PC-3 (cell line): ENCODE data around the gene PSMF1. TPM values are rescaled to one million over a fixed set of nuclear protein-coding genes. Genes with fewer than 3 reads are reported as not detected.

Source experiments
- ATAC-seq: fragments of 200-7000 bp; cut with Tn5 transposase; 2 replicates; pipeline ENCODE4 v1.9.1; 2020; ENCODE audit warnings: mild to moderate bottlenecking, moderate library complexity
- BruUV-seq: library from RNA; stranded (reverse); fragments of 400-500 nt; replicated peaks from 2 replicates; lab custom pipeline; 2021; lab: Mats Ljungman, UMichigan
- CTCF ChIA-PET: fragments of 300-600 bp; sonication (Branson Sonifier 250); formaldehyde crosslinking; loops from one replicate; lab custom pipeline; 2022; ENCODE audit warnings: antibody characterized with exemption; lab: Charles Lee
- POLR2A ChIA-PET: fragments of 300-600 bp; sonication (Branson Sonifier 250); formaldehyde crosslinking; loops from one replicate; lab custom pipeline; 2022; ENCODE audit warnings: antibody characterized with exemption; ENCODE audit not compliant: unreplicated experiment; lab: Charles Lee
- DNase-seq: peaks from one replicate; pipeline ENCODE4 v3.0.0-alpha.2; 2015
- H2AFZ ChIP-seq: fragments of 300-600 bp; sonication (generic); 2 replicates; pipeline ENCODE4 v1.6.0; 2016; ENCODE audit warnings: antibody characterized with exemption, low read length
- H3F3A ChIP-seq: fragments of 300-600 bp; sonication (generic); one replicate; pipeline ENCODE4 v1.6.0; 2017; ENCODE audit warnings: antibody characterized with exemption, low read length, control low read depth, mild to moderate bottlenecking; ENCODE audit not compliant: unreplicated experiment
- H3K27ac ChIP-seq: fragments of 300-600 bp; sonication (generic); 2 replicates; pipeline ENCODE4 v1.5.1; 2016; ENCODE audit warnings: mild to moderate bottlenecking, low read length
- H3K27me3 ChIP-seq: fragments of 300-600 bp; sonication (generic); 2 replicates; pipeline ENCODE4 v1.6.1; 2016; ENCODE audit warnings: low read length, mixed read lengths
- H3K36me3 ChIP-seq: fragments of 300-600 bp; sonication (generic); 2 replicates; pipeline ENCODE4 v1.6.1; 2016; ENCODE audit warnings: low read depth, mixed run types, low read length, mixed read lengths
- H3K4me1 ChIP-seq: fragments of 300-600 bp; sonication (generic); 2 replicates; pipeline ENCODE4 v1.5.1; 2016; ENCODE audit warnings: low read length; ENCODE audit not compliant: insufficient read depth
- H3K4me2 ChIP-seq: fragments of 300-600 bp; sonication (generic); 2 replicates; pipeline ENCODE4 v1.6.0; 2016; ENCODE audit warnings: low read length
- H3K4me3 ChIP-seq: fragments of 300-600 bp; sonication (generic); 2 replicates; pipeline ENCODE4 v1.5.1; 2016; ENCODE audit warnings: mild to moderate bottlenecking, low read length, mixed read lengths
- H3K79me2 ChIP-seq: fragments of 300-600 bp; sonication (generic); 2 replicates; pipeline ENCODE4 v1.6.1; 2017; ENCODE audit warnings: low read length, mixed read lengths
- H3K9ac ChIP-seq: fragments of 300-600 bp; sonication (generic); 2 replicates; pipeline ENCODE4 v1.6.0; 2016; ENCODE audit warnings: mild to moderate bottlenecking, low read length
- H3K9me2 ChIP-seq: fragments of 300-600 bp; sonication (generic); replicated peaks from 2 replicates; pipeline ENCODE4 v1.6.1; 2016; ENCODE audit warnings: mixed run types, low read length, mixed read lengths
- H3K9me3 ChIP-seq: fragments of 300-600 bp; sonication (generic); 2 replicates; pipeline ENCODE4 v1.6.1; 2016; ENCODE audit warnings: low read length, mixed read lengths
- H4K20me1 ChIP-seq: fragments of 300-600 bp; sonication (generic); 2 replicates; pipeline ENCODE4 v1.6.1; 2016; ENCODE audit warnings: low read length, mixed read lengths
- CTCF ChIP-seq: fragments of 300-600 bp; sonication (generic); conservative IDR thresholded peaks from 2 replicates; pipeline ENCODE4 v1.5.1; 2017; ENCODE audit warnings: antibody characterized with exemption, low read depth, mild to moderate bottlenecking, low read length
- EZH2 ChIP-seq: fragments of 300-600 bp; sonication (generic); IDR thresholded peaks from one replicate; pipeline ENCODE4 v1.6.1; 2017; ENCODE audit warnings: antibody characterized with exemption, mild to moderate bottlenecking, low read length; ENCODE audit not compliant: unreplicated experiment
- EZH2phosphoT487 ChIP-seq: fragments of 300-600 bp; sonication (generic); IDR thresholded peaks from 2 replicates; pipeline ENCODE4 v1.6.1; 2018; ENCODE audit warnings: mild to moderate bottlenecking, antibody characterized with exemption, low read length, borderline replicate concordance
- intact Hi-C: fragments of 100-400 bp; cut with micrococcal nuclease; formaldehyde crosslinking; loops from 2 replicates; pipeline ENCODE4 v1.9.0; 2023
- total RNA-seq: library from RNA; depleted of rRNA; stranded (reverse); fragments of >200 nt; gene quantifications from 2 replicates; pipeline ENCODE4 v1.2.3, GENCODE V29; 2014

Gene PSMF1
- total RNA-seq, 1 experiment from 2014 or later: 60.8 TPM

DNA sequence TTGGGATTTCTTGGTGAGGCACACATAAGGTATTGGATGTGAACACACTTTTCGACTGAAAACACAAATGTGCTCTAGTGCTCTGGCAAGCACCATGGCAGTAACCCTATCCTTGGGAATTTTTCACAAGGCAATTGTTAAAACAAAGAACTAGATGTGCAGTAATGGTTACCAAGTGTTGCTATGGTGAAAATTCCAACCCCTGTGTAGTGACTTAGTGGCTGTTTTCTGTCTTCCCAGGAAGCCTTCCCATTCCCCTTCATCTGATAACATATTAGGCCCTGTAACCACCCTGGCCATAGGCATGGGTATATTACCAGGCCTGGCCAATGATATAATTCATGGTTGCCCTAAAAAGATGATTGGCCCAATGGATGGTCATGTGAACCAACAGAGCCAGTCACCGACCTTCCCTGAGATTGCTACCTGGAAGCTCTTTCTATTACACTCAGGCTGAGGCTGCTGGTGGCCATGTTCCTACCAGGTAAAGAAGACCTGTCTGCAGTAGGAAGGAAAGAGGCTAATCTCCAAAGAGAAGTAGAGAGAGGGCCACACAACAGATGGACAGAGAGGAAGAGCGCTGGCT lies 89.0 kb downstream of the PSMF1 start:
- H3F3A ChIP-seq: no peaks in the 10 kb centered on the region
- ChIA-PET POLR2A (no interaction called here), CTCF (no interaction called here)
- no peak overlapping the region for H2AFZ ChIP-seq
- no peak for TF ChIP-seq EZH2phosphoT487
- no peak for TF ChIP-seq EZH2
- no peak for TF ChIP-seq CTCF
- no peaks in the 10 kb centered on the region for H3K79me2 ChIP-seq
- H3K4me1 ChIP-seq: peaks cover 5% of the 10 kb centered on the region; the same call in 1 of the 2 replicates
- no peak overlapping the region for H3K9ac ChIP-seq
- ATAC-seq (no peak), DNase-seq (no peak)
- BruUV-seq: no TSS peak
- no peaks in the 10 kb centered on the region for H3K9me3 ChIP-seq
- intact Hi-C loops: no loop called here
- H3K4me2 ChIP-seq: no peak overlapping the region
- H3K27me3 ChIP-seq: no peaks in the 10 kb centered on the region
- no peak overlapping the region for H3K4me3 ChIP-seq
- H3K9me2 ChIP-seq: no peaks in the 10 kb centered on the region
- H3K27ac ChIP-seq: no peak overlapping the region
- H3K36me3 ChIP-seq: no peaks in the 10 kb centered on the region
- H4K20me1 ChIP-seq: no peaks in the 10 kb centered on the region

- POLR2A ChIA-PET: no interaction called here
- intact Hi-C loops: loop anchor here (1.0 to 5.0 kb wide), 3 partner anchors 92 to 294 kb away; partner anchors contain the start of gene PSMF1
- no peaks in the 10 kb centered on the region for H3F3A ChIP-seq
Observed at GRCh38 chr20:1209447-1210387, 91.3 kb downstream of the PSMF1 start.

More at GRCh38 chr20:1209447-1210387, 91.3 kb downstream of the PSMF1 start:
- CTCF ChIA-PET: interaction anchor here (0.6 to 0.7 kb wide), 2 partner anchors 120 to 294 kb away, joined by 3 to 5 read pairs; no protein-coding TSS in a partner anchor
- no peaks in the 10 kb centered on the region for H3K36me3 ChIP-seq
- ATAC-seq (peak; percentile 53; the same call in 1 of the 2 replicates), DNase-seq (peak; percentile 43)
- H4K20me1 ChIP-seq: no peaks in the 10 kb centered on the region
- no peak overlapping the region for H3K4me3 ChIP-seq
- no peaks in the 10 kb centered on the region for H3K79me2 ChIP-seq
- 0 out of 2 replicates have a peak, but pooled peaks cover 3% of the 10 kb centered on the region for H3K4me1 ChIP-seq
- H3K27ac ChIP-seq: no peak overlapping the region
- H3K9ac ChIP-seq: no peak overlapping the region
- no peaks in the 10 kb centered on the region for H3K9me2 ChIP-seq
- no peaks in the 10 kb centered on the region for H3K9me3 ChIP-seq
- no TSS peak for BruUV-seq
- no peaks in the 10 kb centered on the region for H3K27me3 ChIP-seq
- H3K4me2 ChIP-seq: no peak overlapping the region
- H2AFZ ChIP-seq: no peak overlapping the region
- TF ChIP-seq EZH2phosphoT487 (no peak), CTCF (peak; percentile 61)
